B cell (primary cell): Measurements from ENCODE around the gene LRRC49. TPM values are rescaled to one million over a fixed set of nuclear protein-coding genes. Genes with fewer than 3 reads are reported as not detected.

ENCODE experiments used
- ATAC-seq: fragments of 200-7000 bp; cut with Tn5 transposase; one replicate; pipeline ENCODE4 v1.10.0; 2021; ENCODE audit warnings: low read depth, mild to moderate bottlenecking, moderate number of reproducible peaks, moderate library complexity
- CTCF ChIA-PET: fragments of 350-600 bp; sonication (Branson Sonifier 250); formaldehyde crosslinking; loops from one replicate; lab custom pipeline; 2021; ENCODE audit warnings: antibody characterized with exemption, inconsistent platforms; lab: Charles Lee
- POLR2A ChIA-PET: fragments of 350-600 bp; sonication (Branson Sonifier 250); formaldehyde crosslinking; loops from one replicate; lab custom pipeline; 2021; ENCODE audit warnings: antibody characterized with exemption; lab: Charles Lee
- DNase-seq: peaks from one replicate; pipeline ENCODE4 v3.0.0; 2013
- H2AFZ ChIP-seq: 2 replicates; pipeline ENCODE4 v1.6.1; 2012; ENCODE audit warnings: mild to moderate bottlenecking, low read depth, low read length; ENCODE audit not compliant: insufficient read depth, poor library complexity, severe bottlenecking
- H3K27ac ChIP-seq, 2 donors: 1 replicate in 1 of 2; 2 replicates in 1 of 2; pipeline ENCODE4 v1.5.1; 2012 to 2013; ENCODE audit warnings: low read length in 2 of 2, mild to moderate bottlenecking in 2 of 2, moderate library complexity in 1 of 2
- H3K27me3 ChIP-seq, 4 experiments: fragments of 200-600 bp in 1 of 4; sonication (generic) in 1 of 4; replicated peaks in 1 of 4; 1 replicate in 2 of 4; 2 replicates in 2 of 4; pipeline versions ENCODE4 v1.6.1 to v1.7.0; 2013 to 2016; ENCODE audit warnings: low read length in 3 of 4, mild to moderate bottlenecking in 2 of 4, mixed read lengths in 1 of 4, moderate library complexity in 1 of 4; ENCODE audit not compliant: insufficient read depth in 4 of 4, control insufficient read depth in 3 of 4; ENCODE audit errors: control extremely low read depth in 1 of 4
- H3K36me3 ChIP-seq, 2 experiments: replicated peaks in 1 of 2; 1 replicate in 1 of 2; 2 replicates in 1 of 2; pipeline versions ENCODE4 v1.6.1 to v1.7.1; 2013; ENCODE audit warnings: low read length in 1 of 2; ENCODE audit not compliant: insufficient read depth in 2 of 2, control insufficient read depth in 1 of 2; ENCODE audit errors: control extremely low read depth in 1 of 2, extremely low read depth in 1 of 2
- H3K4me1 ChIP-seq, 2 donors: fragments of 200-600 bp in 1 of 2; sonication (generic) in 1 of 2; 1 replicate in 1 of 2; 2 replicates in 1 of 2; pipeline versions ENCODE4 v1.5.1 to v1.6.1; 2013 to 2017; ENCODE audit warnings: low read length in 2 of 2; ENCODE audit not compliant: control insufficient read depth in 2 of 2, insufficient read depth in 2 of 2
- H3K4me2 ChIP-seq: replicated peaks from 2 replicates; pipeline ENCODE3; 2012; ENCODE audit warnings: mild to moderate bottlenecking, low read depth, low read length; ENCODE audit not compliant: poor library complexity, severe bottlenecking
- H3K4me3 ChIP-seq, 5 experiments: fragments of 200-600 bp in 1 of 5; sonication (generic) in 1 of 5; 1 replicate in 3 of 5; 2 replicates in 2 of 5; pipeline versions ENCODE4 v1.5.1 to v1.7.0; 2011 to 2016; ENCODE audit warnings: low read length in 4 of 5, mild to moderate bottlenecking in 4 of 5, low read depth in 2 of 5, control low read depth in 1 of 5, moderate library complexity in 1 of 5; ENCODE audit not compliant: insufficient read depth in 1 of 5; ENCODE audit errors: control extremely low read depth in 1 of 5, extremely low read depth in 1 of 5
- H3K79me2 ChIP-seq: fragments of 200-600 bp; sonication (generic); one replicate; pipeline ENCODE4 v1.6.0; 2016; ENCODE audit warnings: low read length; ENCODE audit not compliant: control insufficient read depth, insufficient read depth
- H3K9ac ChIP-seq: fragments of 200-600 bp; sonication (generic); 2 replicates; pipeline ENCODE4 v1.6.1; 2017; ENCODE audit warnings: mild to moderate bottlenecking, low read length, moderate library complexity
- H3K9me3 ChIP-seq, 3 donors: one replicate each; pipeline versions ENCODE4 v1.6.1 to v1.7.1; 2013; ENCODE audit warnings: low read length in 2 of 3; ENCODE audit not compliant: control insufficient read depth in 2 of 3, insufficient read depth in 1 of 3; ENCODE audit errors: control extremely low read depth in 1 of 3
- H4K20me1 ChIP-seq: 2 replicates; pipeline ENCODE4 v1.6.0; 2012; ENCODE audit warnings: mild to moderate bottlenecking, low read length; ENCODE audit not compliant: insufficient read depth, control insufficient read depth, poor library complexity, severe bottlenecking
- H3K27ac Mint-ChIP-seq: one replicate; pipeline ENCODE4 v1.8.0; 2021; ENCODE audit warnings: mixed read lengths
- H3K27me3 Mint-ChIP-seq: one replicate; pipeline ENCODE4 v1.8.0; 2021; ENCODE audit warnings: mixed read lengths
- H3K4me1 Mint-ChIP-seq: one replicate; pipeline ENCODE4 v1.8.0; 2021; ENCODE audit warnings: mixed read lengths
- H3K4me3 Mint-ChIP-seq: one replicate; pipeline ENCODE4 v1.8.0; 2021; ENCODE audit warnings: mixed read lengths
- H3K9me3 Mint-ChIP-seq: one replicate; pipeline ENCODE4 v1.8.0; 2022; ENCODE audit warnings: mixed read lengths; ENCODE audit not compliant: insufficient read depth
- CTCF ChIP-seq: fragments of 200-600 bp; IDR thresholded peaks from one replicate; pipeline ENCODE4 v1.8.0; 2022; ENCODE audit warnings: antibody characterized with exemption, mild to moderate bottlenecking
- EZH2 ChIP-seq: IDR thresholded peaks from 2 replicates; pipeline ENCODE4 v1.6.1; 2012; ENCODE audit warnings: borderline replicate concordance, low read depth, mild to moderate bottlenecking, moderate library complexity, low read length; ENCODE audit not compliant: insufficient read depth, poor library complexity, severe bottlenecking
- WGBS: methylation state at CpG from one replicate; pipeline ENCODE4 v1.1.5; 2013; ENCODE audit warnings: missing lambda C conversion rate; ENCODE audit not compliant: insufficient coverage; 5-methylcytosine and 5-hydroxymethylcytosine counted together
- intact Hi-C: fragments of 100-400 bp; cut with micrococcal nuclease; formaldehyde crosslinking; loops from one replicate; pipeline ENCODE4 v1.10.0; 2022
- polyA plus RNA-seq: library from polyadenylated mRNA; depleted of rRNA; stranded (reverse); fragments of >200 nt; gene quantifications from 2 replicates; pipeline ENCODE4 v1.2.3, GENCODE V29; 2012
- total RNA-seq, 2 donors: library from RNA; stranded (reverse); fragments of 120-200 nt in 1 of 2; gene quantifications; 1 replicate in 1 of 2; 2 replicates in 1 of 2; pipeline versions ENCODE4 v1.2.3 to v1.2.4, GENCODE V29; 2013 to 2022

LRRC49 gene
- total and polyA plus RNA-seq, 2 donors (not counting 1 experiment from before 2014, with no cell fraction given): 0.22 to 1.4 TPM

- ChIA-PET CTCF (no interaction called here), POLR2A (no interaction called here)
- Mint-ChIP-seq H3K4me3 (no peak overlapping the region), H3K27ac (no peak overlapping the region), H3K9me3 (peaks cover 9% of the 10 kb centered on the region), H3K27me3 (peaks cover 24% of the 10 kb centered on the region), H3K4me1 (no peaks in the 10 kb centered on the region)
- WGBS: 50% methylated on average over 1 of the region's 1 CpG
- H2AFZ ChIP-seq: no peak overlapping the region
- TF ChIP-seq EZH2 (no peak), CTCF (no peak)
- no peak overlapping the region for H3K4me2 ChIP-seq
- intact Hi-C loops: no loop called here
- no peaks in the 10 kb centered on the region for H3K36me3 ChIP-seq
- H3K4me1 ChIP-seq: no peaks in the 10 kb centered on the region
- no peaks in the 10 kb centered on the region for H4K20me1 ChIP-seq
- no peak for ATAC-seq
- H3K79me2 ChIP-seq: no peaks in the 10 kb centered on the region
- no peak overlapping the region for H3K27ac ChIP-seq
- no peak overlapping the region for H3K9ac ChIP-seq
- no peak overlapping the region for H3K4me3 ChIP-seq
- no peaks in the 10 kb centered on the region for H3K27me3 ChIP-seq
- H3K9me3 ChIP-seq: peaks cover 0 to 3% (median 0%) of the 10 kb centered on the region in 3 donors
- DNase-seq: no peak
These were observed 197.2 kb downstream of the LRRC49 start for GRCh38 chr15:71089801-71090200.

- Histone ChIP-seq H3K79me2 (no peaks in the 10 kb centered on the region), H4K20me1 (no peaks in the 10 kb centered on the region), H3K27ac (no peak overlapping the region), H3K27me3 (no peaks in the 10 kb centered on the region), H3K4me2 (no peak overlapping the region), H3K9me3 (peaks cover 0 to 3% (median 0%) of the 10 kb centered on the region in 3 donors), H3K9ac (no peak overlapping the region), H3K4me1 (no peaks in the 10 kb centered on the region), H3K36me3 (no peaks in the 10 kb centered on the region), H3K4me3 (no peak overlapping the region), H2AFZ (no peak overlapping the region)
- WGBS: 67% methylated on average over 1 of the region's 1 CpG
- intact Hi-C loops: no loop called here
- H3K4me1 Mint-ChIP-seq: no peaks in the 10 kb centered on the region
- peaks cover 9% of the 10 kb centered on the region for H3K9me3 Mint-ChIP-seq
- no peak for ATAC-seq
- POLR2A ChIA-PET: no interaction called here
- no peak overlapping the region for H3K4me3 Mint-ChIP-seq
- no peak for DNase-seq
- peaks cover 13% of the 10 kb centered on the region for H3K27me3 Mint-ChIP-seq
- no peak overlapping the region for H3K27ac Mint-ChIP-seq
- CTCF ChIA-PET: no interaction called here
- TF ChIP-seq EZH2 (no peak), CTCF (no peak)
These were observed 199.0 kb downstream of the LRRC49 start for GRCh38 chr15:71091601-71092000.
